HS-27A (cell line): ENCODE results near the gene CDC73.
"Not testable (repeated sequence)": the region's sequence is repeated elsewhere in the genome, so short reads cannot be mapped to it uniquely, and the experiment has no call there.

Source experiments
- DNase-seq: peaks from one replicate; pipeline ENCODE4 v3.0.0-alpha.2; 2012; ENCODE audit warnings: low read depth, missing footprints

CDC73 gene

GRCh38 chr1:193234530-193234929 is 112.7 kb downstream of the CDC73 start:
- DNase-seq, result no peak

DNA sequence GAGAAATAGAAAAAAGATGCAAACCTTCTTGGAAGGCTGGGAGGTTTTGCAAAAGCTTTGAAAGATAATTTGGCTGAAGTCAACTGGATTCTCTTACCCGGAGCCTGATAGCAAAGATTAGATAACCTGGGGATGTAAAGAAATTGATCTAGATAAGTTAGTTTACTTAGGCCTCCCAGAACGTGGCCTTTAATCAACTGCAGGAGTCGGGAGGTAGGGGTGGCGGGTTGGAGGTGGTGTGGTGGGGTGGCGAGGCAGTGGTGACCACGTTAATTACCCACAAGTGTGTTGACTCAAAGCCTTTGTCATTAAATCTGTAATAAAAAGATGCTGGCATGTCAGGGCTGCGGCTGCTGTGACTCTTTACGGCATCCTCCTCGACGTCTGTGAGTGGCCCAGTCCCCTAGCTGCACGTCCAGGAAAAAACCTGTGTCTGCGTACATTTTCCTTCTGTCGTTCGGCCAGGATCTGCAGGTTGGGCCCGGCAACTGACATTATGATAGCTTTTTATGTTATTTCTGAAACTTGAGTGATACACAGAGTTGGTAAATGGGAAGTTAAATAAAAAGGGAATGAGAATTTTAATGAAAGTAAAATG is 115.6 kb downstream of the CDC73 start:
- no peak for DNase-seq

DNA sequence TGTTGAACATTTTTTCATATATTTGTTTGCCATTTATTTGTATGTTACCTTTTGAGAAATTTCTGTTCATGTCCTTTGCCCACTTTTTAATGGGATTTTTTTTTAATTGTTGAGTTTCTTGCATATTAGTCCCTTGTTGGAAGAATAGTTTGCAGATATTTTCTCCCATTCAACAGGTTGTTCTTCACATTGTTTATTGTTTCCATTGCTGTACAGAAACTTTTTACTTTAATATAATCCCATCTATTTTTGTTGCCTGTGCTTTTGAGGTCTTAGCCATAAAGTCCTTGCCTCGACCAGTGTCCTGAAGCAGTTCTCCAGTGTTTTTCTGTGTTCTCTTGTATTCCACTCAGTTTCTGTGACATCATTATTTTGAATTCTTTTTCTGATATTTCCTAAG is 118.8 kb downstream of the CDC73 start:
- DNase-seq, result no peak

GRCh38 chr1:193241132-193241827 is 119.4 kb downstream of the CDC73 start:
- DNase-seq, result no peak

- no peak for DNase-seq
These were observed 120.2 kb downstream of the CDC73 start for GRCh38 chr1:193242000-193242399.

DNA sequence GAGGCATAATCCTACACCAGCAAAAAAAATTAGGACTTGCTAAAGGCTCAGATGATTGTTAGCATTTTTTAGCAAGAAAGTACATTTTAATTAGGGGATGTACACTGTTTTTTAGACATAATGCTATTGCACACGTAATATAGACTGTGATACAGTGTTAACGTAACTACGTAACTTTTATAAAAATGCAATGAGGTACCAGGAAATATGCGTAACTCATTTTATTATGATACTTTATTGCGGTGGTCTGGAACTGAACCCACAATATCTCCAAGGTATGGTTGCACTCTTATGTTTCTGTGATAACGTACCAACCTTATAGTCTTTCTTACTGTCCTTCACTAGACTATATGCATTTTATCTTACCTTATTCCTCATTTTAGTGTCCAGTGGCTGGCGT is 127.4 kb downstream of the CDC73 start:
- DNase-seq, result no peak

- no peak for DNase-seq
These were observed 130.1 kb downstream of the CDC73 start for GRCh38 chr1:193251950-193252349.

- no peak for DNase-seq
These were observed 134.2 kb downstream of the CDC73 start for GRCh38 chr1:193256019-193256418.

GRCh38 chr1:193259636-193260035 is 137.8 kb downstream of the CDC73 start:
- DNase-seq, result no peak

DNA sequence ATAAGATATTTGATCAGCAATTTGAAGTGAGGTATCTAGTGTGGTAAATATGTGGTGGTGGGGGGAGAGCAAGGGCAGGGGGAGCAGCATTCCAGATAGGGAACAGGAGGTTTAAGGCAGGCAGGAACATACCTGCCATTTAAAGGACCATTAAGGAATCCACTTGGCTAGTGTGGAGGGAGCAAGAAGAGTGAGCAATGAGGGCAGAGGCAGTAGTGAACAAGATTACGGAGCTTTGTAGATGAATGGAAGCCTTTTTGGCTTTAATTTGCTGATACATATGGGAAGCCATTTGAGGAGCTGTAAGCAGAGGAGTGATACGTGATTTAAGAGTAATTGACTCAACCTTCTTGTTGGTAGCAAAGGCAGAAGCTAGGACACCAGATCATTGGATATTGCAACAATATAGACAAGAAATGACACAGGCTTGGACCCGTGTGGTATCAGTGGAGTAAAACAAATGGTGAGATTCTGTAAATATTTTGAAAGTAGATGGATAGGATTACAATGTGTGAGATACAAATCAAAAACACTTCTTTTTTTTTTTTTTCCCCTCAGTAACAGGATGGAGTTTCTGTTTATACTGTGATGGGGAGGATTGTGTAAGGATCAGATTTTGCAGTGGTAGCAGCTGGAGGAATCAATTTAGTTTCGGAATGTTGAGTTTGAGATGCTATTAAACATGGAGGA is 138.4 kb downstream of the CDC73 start:
- DNase-seq, result no peak

DNA sequence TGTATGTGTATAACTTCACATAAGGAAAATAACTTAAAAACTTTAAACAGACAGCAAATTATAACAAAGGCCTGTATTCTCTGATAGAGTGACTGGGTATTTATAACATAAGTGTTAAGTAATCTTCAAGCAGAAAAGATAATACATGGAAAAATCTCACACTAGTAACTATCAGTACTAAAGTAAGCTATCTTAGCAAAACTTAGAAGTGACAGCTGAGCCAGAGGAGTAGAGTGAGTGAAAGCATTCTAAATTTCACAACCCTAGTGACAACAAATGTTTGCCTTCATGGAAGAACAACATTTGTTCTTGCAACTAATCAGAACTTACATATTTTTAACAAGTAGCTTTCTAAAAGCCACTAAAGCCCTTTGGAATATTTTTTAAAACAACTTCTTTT is 139.1 kb downstream of the CDC73 start:
- DNase-seq, result no peak

GRCh38 chr1:193262661-193263060 is 140.8 kb downstream of the CDC73 start:
- no peak for DNase-seq

DNA sequence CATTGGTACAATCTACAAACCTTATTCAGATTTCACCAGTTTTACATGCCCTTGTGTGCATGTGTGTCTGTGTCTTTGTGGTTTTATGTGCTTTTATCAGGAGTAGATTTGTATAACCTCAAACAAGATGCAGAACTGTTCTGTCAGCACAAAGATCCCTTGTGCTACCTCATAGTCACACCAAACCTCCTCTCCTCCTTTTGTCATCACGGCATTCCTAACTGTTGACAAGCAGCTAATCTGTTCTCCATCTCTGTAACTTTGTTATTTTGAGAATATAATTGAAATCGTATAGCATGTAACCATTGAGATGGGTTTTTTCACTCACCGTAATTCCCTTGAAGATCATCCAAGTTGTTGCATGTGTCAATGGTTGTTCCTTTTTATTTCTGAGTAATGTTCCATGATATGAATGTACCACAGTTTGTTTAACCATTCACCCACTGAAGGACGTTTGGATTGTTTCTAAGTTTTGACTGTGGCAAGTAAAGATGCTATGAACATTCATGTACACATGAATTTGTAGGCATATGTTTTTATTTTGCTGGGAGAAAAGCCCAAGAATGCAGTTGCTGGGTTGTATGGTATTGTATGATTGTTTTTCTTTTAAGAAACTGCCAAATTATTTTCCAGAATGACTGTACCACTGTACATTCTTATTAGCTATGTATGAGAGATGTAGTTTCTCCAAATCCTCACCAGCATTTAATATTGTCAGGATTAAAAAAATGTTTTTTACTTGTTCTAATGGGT is 142.7 kb downstream of the CDC73 start:
- peak; percentile 34 for DNase-seq

GRCh38 chr1:193265716-193266115 is 143.9 kb downstream of the CDC73 start:
- no peak for DNase-seq

DNA sequence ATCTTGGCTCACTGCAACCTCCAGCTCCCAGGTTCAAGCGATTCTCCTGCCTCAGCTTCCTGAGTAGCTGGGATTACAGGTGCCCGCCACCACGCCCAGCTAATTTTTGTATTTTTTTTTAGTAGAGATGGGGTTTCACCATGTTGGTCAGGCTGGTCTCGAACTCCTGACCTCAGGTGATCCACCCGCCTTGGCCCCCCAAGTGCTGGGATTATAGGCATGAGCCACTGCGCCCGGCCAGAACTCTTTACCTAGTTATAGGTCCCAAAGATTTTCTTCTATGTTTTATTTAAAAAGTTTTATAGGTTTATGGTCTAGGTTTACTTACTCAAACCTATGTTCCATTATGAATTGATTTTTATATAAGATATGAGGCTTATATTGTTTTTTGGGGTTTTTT is 145.0 kb downstream of the CDC73 start:
- not testable (repeated sequence) for DNase-seq

- peak; percentile 69 for DNase-seq
These were observed 149.2 kb downstream of the CDC73 start for GRCh38 chr1:193270996-193271395.

- no peak for DNase-seq
These were observed 153.9 kb downstream of the CDC73 start for GRCh38 chr1:193275773-193276172.

- DNase-seq, result no peak
These were observed 157.1 kb downstream of the CDC73 start for GRCh38 chr1:193278968-193279367.

- DNase-seq, result no peak
These were observed 160.1 kb downstream of the CDC73 start for GRCh38 chr1:193281894-193282293.

DNA sequence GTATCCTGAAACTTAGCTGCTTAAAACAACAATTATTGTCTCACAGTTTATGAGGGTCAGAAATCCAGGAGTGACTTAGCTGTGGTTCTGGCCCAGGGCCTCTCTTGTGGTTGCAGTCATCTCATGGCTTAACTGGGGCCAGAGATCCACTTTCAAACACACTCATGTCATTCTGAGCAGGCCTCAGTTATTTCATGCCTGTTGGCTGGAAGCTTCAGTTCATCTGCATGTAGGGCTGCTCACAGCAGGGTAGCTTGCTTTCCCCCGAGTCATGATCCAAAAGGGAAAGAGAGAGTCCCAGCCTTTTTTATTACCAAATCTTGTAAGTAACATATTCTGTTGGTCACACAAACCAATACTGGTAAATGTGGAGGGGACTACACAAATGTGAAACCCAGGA is 161.2 kb downstream of the CDC73 start:
- no peak for DNase-seq

GRCh38 chr1:193284219-193284618 is 162.4 kb downstream of the CDC73 start:
- DNase-seq, result no peak

DNA sequence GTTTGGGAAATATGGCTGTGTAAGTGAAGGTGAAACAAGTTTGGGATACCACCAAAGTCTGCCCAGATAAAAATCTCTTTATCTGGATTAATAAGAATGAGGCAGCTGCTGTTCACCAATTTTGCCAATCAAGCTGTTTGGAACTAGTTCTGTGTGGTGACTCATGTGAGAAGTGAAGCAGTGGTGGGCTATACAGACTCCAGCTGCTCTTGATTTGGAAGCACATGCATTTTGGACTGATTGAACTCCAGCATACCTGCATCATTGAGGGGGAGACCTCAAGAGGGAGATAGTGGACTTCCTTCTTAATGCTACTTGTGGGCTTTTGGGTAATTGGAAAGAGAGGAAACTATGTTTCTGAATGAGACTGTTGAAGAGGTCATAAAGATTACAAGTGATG is 163.8 kb downstream of the CDC73 start:
- no peak for DNase-seq
